BJ (cell line): ENCODE data around the gene COP1. TPM values are rescaled to one million over a fixed set of nuclear protein-coding genes. Genes with fewer than 3 reads are reported as not detected.

Experiments
- CTCF ChIA-PET: fragments of 350-600 bp; formaldehyde crosslinking; extraction: SDS; loops from one replicate; lab custom pipeline; 2021; ENCODE audit warnings: antibody characterized with exemption, inconsistent platforms; lab: Yijun Ruan, JAX
- POLR2A ChIA-PET: fragments of 300-600 bp; sonication (Branson Sonifier 250); formaldehyde crosslinking; extraction: SDS; loops from one replicate; lab custom pipeline; 2021; ENCODE audit warnings: antibody characterized with exemption; lab: Charles Lee
- DNase-seq: peaks from one replicate; pipeline ENCODE4 v3.0.0-alpha.2; 2011; ENCODE audit warnings: low read depth
- H3K27me3 ChIP-seq: 2 replicates; pipeline ENCODE4 v1.6.0; 2011; ENCODE audit warnings: low read length; ENCODE audit not compliant: control insufficient read depth, insufficient read depth
- H3K36me3 ChIP-seq: 2 replicates; pipeline ENCODE4 v1.5.1; 2011; ENCODE audit warnings: low read length; ENCODE audit not compliant: control insufficient read depth, insufficient read depth
- H3K4me3 ChIP-seq: 2 replicates; pipeline ENCODE4 v1.5.1; 2011; ENCODE audit warnings: low read depth, mild to moderate bottlenecking, control low read depth, low read length
- polyA plus RNA-seq: library from polyadenylated mRNA; depleted of rRNA; stranded (reverse); fragments of >200 nt; gene quantifications from 2 replicates; pipeline ENCODE4 v1.2.3, GENCODE V29; 2011
- TF ChIP-seq, protein P1 (sequence below): IDR thresholded peaks from 2 replicates; pipeline ENCODE4 v1.5.1; 2011; ENCODE audit warnings: low read depth, mild to moderate bottlenecking, control low read depth, inconsistent platforms, low read length, moderate library complexity; ENCODE audit not compliant: insufficient read depth

The COP1 gene
- polyA plus RNA-seq, 1 experiment, result 14.8 TPM

GRCh38 chr1:176142973-176143372, 64.1 kb downstream of the COP1 start:
- DNase-seq, result no peak
- POLR2A ChIA-PET, result no interaction called here
- CTCF ChIA-PET, result no interaction called here
- H3K36me3 ChIP-seq, result no peaks in the 10 kb centered on the region
- TF ChIP-seq, protein P1, sequence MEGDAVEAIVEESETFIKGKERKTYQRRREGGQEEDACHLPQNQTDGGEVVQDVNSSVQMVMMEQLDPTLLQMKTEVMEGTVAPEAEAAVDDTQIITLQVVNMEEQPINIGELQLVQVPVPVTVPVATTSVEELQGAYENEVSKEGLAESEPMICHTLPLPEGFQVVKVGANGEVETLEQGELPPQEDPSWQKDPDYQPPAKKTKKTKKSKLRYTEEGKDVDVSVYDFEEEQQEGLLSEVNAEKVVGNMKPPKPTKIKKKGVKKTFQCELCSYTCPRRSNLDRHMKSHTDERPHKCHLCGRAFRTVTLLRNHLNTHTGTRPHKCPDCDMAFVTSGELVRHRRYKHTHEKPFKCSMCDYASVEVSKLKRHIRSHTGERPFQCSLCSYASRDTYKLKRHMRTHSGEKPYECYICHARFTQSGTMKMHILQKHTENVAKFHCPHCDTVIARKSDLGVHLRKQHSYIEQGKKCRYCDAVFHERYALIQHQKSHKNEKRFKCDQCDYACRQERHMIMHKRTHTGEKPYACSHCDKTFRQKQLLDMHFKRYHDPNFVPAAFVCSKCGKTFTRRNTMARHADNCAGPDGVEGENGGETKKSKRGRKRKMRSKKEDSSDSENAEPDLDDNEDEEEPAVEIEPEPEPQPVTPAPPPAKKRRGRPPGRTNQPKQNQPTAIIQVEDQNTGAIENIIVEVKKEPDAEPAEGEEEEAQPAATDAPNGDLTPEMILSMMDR, result no peak
- no peaks in the 10 kb centered on the region for H3K27me3 ChIP-seq
- no peak overlapping the region for H3K4me3 ChIP-seq

DNA sequence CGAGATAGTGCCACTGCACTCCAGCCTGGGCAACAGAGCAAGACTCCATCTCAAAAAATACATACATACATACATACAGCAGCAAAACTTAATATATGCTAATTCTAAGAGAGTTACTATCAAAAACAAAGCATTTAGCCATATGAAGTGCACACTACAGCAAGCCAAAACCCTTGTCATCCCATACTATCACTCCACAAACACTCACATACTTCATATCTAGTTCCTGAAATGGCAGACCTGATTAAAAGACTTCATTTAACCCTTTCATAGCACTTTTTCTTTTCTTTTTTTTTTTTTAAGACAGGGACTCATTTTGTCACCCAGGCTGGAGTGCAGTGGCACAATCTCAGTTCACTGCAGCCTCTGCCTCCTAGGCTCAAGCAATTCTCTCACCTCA, 65.6 kb downstream of the COP1 start:
- DNase-seq, result no peak
- Histone ChIP-seq H3K4me3 (no peak overlapping the region), H3K27me3 (no peaks in the 10 kb centered on the region), H3K36me3 (no peaks in the 10 kb centered on the region)
- TF ChIP-seq, protein P1, result no peak
- CTCF ChIA-PET, result no interaction called here
- POLR2A ChIA-PET, result no interaction called here

DNA sequence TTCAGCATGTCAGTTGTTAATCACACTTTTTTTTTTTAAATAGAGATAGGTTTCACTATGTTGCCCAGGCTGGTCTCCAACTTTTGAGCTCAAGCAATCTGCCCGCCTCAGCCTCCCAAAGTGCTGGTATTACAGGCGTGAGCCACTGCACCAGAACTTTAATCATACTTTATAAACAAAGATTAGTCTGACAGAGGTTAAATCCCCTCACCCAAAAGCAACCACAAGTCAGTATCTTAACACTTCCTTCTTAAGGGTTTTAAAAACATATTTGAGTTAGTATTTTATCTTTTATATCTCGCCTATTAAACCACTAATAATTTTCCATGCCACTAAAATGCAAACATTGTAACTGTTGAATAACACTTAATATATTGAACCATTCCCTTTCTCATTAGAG, 70.2 kb downstream of the COP1 start:
- POLR2A ChIA-PET, result interaction anchor here (0.7 kb wide), 1 partner anchor 559 kb away, joined by 5 read pairs; no protein-coding TSS in a partner anchor
- H3K27me3 ChIP-seq, result no peaks in the 10 kb centered on the region
- no peak for DNase-seq
- TF ChIP-seq, protein P1, result no peak
- H3K4me3 ChIP-seq, result no peak overlapping the region
- CTCF ChIA-PET, result no interaction called here
- no peaks in the 10 kb centered on the region for H3K36me3 ChIP-seq

DNA sequence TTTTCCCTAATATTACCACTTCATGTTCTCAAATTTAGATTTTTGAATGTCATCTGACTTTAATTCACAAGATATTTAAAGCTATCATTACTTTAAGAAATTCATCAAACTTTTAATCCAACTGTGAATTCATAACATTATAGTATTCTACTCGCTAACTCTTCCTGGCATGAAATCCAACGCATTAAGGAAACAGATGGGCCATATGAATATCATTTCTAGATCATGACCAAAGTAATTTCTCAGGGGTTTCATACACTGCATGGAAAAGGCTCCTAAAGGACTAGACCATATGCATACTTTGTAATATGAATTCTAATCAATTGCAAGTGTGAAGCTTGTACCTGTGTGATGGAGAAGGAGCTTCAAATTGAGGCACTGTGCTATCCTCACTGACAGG, 72.4 kb downstream of the COP1 start:
- POLR2A ChIA-PET, result no interaction called here
- CTCF ChIA-PET, result no interaction called here
- no peaks in the 10 kb centered on the region for H3K36me3 ChIP-seq

DNA sequence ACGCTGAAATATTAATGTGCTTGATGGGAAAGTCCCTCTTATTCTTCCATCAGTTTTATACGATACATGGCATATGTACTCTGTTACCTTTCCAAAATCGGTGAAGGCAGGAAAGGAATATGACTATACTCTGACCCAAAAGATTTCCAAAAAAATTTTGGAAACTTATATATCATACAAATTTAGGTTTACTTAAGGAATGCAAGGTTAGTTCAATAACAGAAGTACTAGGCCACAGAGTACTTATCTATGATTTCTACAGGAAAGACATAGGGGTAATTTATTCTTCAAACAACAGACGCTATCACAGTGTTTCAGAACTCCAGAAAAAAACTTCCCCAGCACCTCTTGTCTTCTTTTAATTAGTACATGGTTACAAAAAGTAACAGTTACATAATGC, 84.8 kb downstream of the COP1 start:
- TF ChIP-seq, protein P1, result no peak
- CTCF ChIA-PET, result no interaction called here
- DNase-seq, result no peak
- no peaks in the 10 kb centered on the region for H3K27me3 ChIP-seq
- H3K4me3 ChIP-seq, result no peak overlapping the region
- H3K36me3 ChIP-seq, result no peaks in the 10 kb centered on the region
- POLR2A ChIA-PET, result no interaction called here

More for the DNA sequence above, 72.4 kb downstream of the COP1 start:
- Histone ChIP-seq H3K27me3 (no peaks in the 10 kb centered on the region), H3K4me3 (no peak overlapping the region)
- TF ChIP-seq, protein P1, result no peak
- no peak for DNase-seq
